Hepatocyte (in vitro differentiated cells): ENCODE measurements around the gene PRTFDC1.

Experiments
- EZH2 ChIP-seq: fragments of 200-600 bp; sonication (generic); IDR thresholded peaks from 2 replicates; pipeline ENCODE4 v1.6.1; 2016; ENCODE audit warnings: antibody characterized with exemption, mild to moderate bottlenecking, borderline replicate concordance
- EZH2phosphoT487 ChIP-seq: fragments of 200-600 bp; sonication (generic); IDR thresholded peaks from one replicate; pipeline ENCODE4 v1.6.1; 2018; ENCODE audit warnings: antibody characterized with exemption, mild to moderate bottlenecking, low read depth, moderate library complexity; ENCODE audit not compliant: unreplicated experiment, severe bottlenecking
- TF ChIP-seq, protein P1 (sequence below): fragments of 200-600 bp; sonication (generic); IDR thresholded peaks from 2 replicates; pipeline ENCODE4 v1.5.1; 2016; ENCODE audit warnings: antibody characterized with exemption, mild to moderate bottlenecking; ENCODE audit not compliant: poor library complexity

GRCh38 chr10:24872049-24872789, 80.2 kb downstream of the PRTFDC1 start:
- TF ChIP-seq, protein P1, sequence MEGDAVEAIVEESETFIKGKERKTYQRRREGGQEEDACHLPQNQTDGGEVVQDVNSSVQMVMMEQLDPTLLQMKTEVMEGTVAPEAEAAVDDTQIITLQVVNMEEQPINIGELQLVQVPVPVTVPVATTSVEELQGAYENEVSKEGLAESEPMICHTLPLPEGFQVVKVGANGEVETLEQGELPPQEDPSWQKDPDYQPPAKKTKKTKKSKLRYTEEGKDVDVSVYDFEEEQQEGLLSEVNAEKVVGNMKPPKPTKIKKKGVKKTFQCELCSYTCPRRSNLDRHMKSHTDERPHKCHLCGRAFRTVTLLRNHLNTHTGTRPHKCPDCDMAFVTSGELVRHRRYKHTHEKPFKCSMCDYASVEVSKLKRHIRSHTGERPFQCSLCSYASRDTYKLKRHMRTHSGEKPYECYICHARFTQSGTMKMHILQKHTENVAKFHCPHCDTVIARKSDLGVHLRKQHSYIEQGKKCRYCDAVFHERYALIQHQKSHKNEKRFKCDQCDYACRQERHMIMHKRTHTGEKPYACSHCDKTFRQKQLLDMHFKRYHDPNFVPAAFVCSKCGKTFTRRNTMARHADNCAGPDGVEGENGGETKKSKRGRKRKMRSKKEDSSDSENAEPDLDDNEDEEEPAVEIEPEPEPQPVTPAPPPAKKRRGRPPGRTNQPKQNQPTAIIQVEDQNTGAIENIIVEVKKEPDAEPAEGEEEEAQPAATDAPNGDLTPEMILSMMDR: no peak
- no peak for TF ChIP-seq EZH2phosphoT487
- no peak for TF ChIP-seq EZH2
